Adipose tissue (tissue), 3 donors: ENCODE measurements around the gene FAM227B. TPM values are rescaled to one million over a fixed set of nuclear protein-coding genes. Genes with fewer than 3 reads are reported as not detected.
"Not testable (repeated sequence)": the region's sequence is repeated elsewhere in the genome, so short reads cannot be mapped to it uniquely, and the experiment has no call there.

Source experiments
- H3K27ac ChIP-seq: one replicate; pipeline ENCODE4 v1.5.1; 2013; ENCODE audit warnings: low read depth, low read length
- WGBS, 3 donors: extraction: QIAGEN DNeasy Blood & Tissue Kit; methylation state at CpG; one replicate each; pipeline ENCODE4 v1.1.7; 2013; 5-methylcytosine and 5-hydroxymethylcytosine counted together
- polyA plus RNA-seq, 3 donors: library from polyadenylated mRNA; stranded (reverse); fragments of 200-250 nt; gene quantifications; one replicate each; pipeline ENCODE4 v1.2.3, GENCODE V29; 2013
- donor health status: healthy with polysubstance abuse.
- donor health status: Bipolar disorder and iron deficiency.
- donor health status: healthy.

The FAM227B gene, protein sequence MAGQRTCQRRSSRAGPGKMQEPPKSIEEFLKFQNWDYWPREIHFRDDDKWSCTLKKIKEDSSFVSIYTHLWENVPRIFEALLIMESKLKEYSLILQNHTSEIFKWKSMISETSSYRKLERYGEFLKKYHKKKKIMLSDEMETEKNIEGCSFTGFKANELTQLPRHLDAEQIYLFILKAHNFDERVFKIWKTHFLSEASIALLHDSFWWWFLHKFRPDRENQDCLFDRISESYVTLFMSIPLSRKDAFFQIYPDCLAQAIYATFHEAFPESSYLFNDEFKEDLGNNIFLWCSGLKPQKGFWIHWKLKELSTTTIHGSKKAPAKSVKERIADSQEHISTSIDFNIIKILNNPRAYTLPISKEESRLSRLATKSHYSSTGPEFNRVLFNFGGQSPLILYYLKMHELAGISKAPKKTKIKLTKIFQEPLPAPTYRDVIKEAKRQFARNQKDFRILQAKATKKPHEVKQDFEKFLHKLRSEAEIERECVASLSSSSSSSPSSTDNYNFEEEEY
- polyA plus RNA-seq: 1 to 10 TPM in 2 of 3 donors, under 1 TPM in 1; 0.55 to 3.7 (median 2.2) TPM

GRCh38 chr15:49620658-49621368 is at the start of gene FAM227B, which contains the start of gene DTWD1:
Gene FAM227B (minus strand): TSS chr15:49620818. CDS start chr15:49615171, 5,647 bp downstream.
Gene DTWD1 (plus strand): TSS chr15:49621048. CDS start chr15:49625168, 4,120 bp downstream.
- 0% methylated on average over 59 of the region's 59 CpGs for WGBS, 3 donors

GRCh38 chr15:49669288-49669687 is 48.7 kb upstream of the FAM227B start:
- no peak overlapping the region for H3K27ac ChIP-seq
- 74 to 91% (median 79%) methylated on average over 1 of the region's 1 CpG for WGBS, 3 donors

More at GRCh38 chr15:49620658-49621368, at the start of gene FAM227B, which contains the start of gene DTWD1:
- H3K27ac ChIP-seq: no peak within 1 kb of the TSS

GRCh38 chr15:49666486-49666885 is 45.9 kb upstream of the FAM227B start:
- whole genome bisulfite sequencing, 3 donors: 78 to 93% (median 80%) methylated on average over 3 of the region's 3 CpGs
- H3K27ac ChIP-seq: not testable (repeated sequence)

- WGBS, 3 donors: 50 to 86% (median 81%) methylated on average over 1 of the region's 1 CpG
- no peak overlapping the region for H3K27ac ChIP-seq
Observed at GRCh38 chr15:49664716-49665115, 44.1 kb upstream of the FAM227B start.

- H3K27ac ChIP-seq: no peak overlapping the region
- WGBS, 3 donors: 57 to 91% (median 84%) methylated on average over 1 of the region's 1 CpG
Observed at GRCh38 chr15:49656734-49657133, 36.1 kb upstream of the FAM227B start.

DNA sequence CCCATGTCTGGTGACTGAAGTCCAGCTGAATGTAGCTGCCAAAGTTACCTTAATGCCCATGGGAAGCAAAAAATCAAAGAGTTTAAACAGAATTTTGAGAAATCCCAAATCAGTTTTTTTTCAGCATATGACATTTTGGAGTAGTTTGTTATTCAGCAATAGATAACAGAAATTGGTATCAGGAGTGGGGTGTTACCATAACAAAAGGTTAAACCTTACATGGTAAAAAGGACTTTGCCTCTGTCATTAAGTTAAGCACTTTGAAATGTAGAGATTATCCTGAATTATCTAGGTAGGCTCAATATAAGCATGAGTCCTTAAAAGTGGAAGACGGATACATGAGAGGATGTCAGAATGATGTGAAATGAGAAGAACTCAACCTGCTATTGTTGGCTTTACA is 32.3 kb upstream of the FAM227B start:
- no peak overlapping the region for H3K27ac ChIP-seq
- WGBS, 3 donors: 47 to 96% (median 92%) methylated on average over 1 of the region's 1 CpG

DNA sequence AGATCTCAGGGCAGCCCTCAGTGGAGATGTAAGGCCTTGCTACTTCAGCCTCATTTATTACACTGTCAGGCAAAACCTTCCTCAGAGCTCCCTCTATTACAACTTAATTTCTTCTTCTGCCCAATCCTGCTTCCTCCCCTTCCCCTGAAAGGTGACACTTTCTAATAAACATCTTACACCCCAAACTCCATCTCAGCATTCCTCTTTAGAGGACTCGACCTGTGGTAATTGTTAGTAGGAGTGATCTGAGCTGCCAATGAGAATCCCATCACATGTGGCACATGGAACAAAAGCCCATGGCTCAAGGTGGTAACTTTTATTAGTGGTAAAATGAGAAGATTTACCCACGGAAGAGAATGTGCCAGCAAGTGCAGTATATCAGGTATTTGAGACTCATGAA is 30.1 kb upstream of the FAM227B start:
- H3K27ac ChIP-seq: no peak overlapping the region
- 65 to 73% (median 66%) methylated on average over 2 of the region's 2 CpGs for WGBS, 3 donors

GRCh38 chr15:49649987-49650386 is 29.4 kb upstream of the FAM227B start:
- 94 to 98% (median 98%) methylated on average over 1 of the region's 1 CpG for WGBS, 3 donors
- no peak overlapping the region for H3K27ac ChIP-seq

DNA sequence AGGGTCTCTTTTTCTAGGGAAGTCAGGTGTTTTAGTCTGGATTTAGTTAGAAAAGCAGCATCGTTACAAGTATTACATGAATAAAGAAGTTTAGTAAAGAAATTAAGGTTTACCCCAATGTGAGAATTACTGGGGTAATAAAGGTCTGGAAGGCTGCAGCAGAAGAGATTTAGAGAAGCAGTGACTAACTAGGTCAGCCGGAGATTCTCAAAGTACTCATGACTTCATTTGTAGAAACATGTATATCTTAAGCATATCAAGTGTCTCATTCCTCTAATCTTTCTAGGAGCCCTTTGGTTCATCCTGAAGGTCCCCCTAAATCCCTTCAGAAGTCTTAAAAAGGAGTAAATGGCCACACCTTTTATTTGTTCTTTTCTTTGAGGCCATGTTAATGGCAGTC is 26.3 kb upstream of the FAM227B start:
- WGBS, 3 donors: 93 to 99% (median 93%) methylated on average over 2 of the region's 2 CpGs
- H3K27ac ChIP-seq: no peak overlapping the region

- H3K27ac ChIP-seq: no peak overlapping the region
Observed at GRCh38 chr15:49645941-49646340, 25.3 kb upstream of the FAM227B start.

GRCh38 chr15:49645277-49645676 is 24.7 kb upstream of the FAM227B start:
- H3K27ac ChIP-seq: no peak overlapping the region

- WGBS, 3 donors: 93 to 100% (median 96%) methylated on average over 1 of the region's 1 CpG
- H3K27ac ChIP-seq: no peak overlapping the region
Observed at GRCh38 chr15:49644364-49644794, 23.8 kb upstream of the FAM227B start.

DNA sequence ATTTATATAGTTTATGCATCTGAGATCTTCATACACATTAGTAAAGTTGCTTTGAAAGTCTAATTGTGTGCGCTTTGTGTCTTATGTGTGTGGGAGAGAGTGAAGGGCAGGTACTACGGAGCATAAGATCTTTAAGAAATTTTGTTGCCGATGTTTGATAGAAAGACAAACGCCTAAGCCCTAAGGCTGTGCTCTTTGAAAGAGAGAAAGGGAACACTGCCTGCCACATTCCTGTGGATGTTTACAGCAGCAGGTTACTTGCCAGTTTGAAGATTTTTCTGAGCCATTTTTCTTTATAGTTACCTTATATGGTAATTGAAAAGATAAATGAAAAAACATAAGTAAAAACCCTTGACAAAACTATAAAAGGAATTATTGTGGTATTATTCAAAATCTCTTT is 17.2 kb upstream of the FAM227B start:
- H3K27ac ChIP-seq: no peak overlapping the region
- WGBS, 3 donors: 87 to 90% (median 89%) methylated on average over 4 of the region's 4 CpGs

- H3K27ac ChIP-seq: no peak overlapping the region
- 94 to 99% (median 96%) methylated on average over 2 of the region's 2 CpGs for WGBS, 3 donors
Observed at GRCh38 chr15:49628379-49628778, 7.8 kb upstream of the FAM227B start.

DNA sequence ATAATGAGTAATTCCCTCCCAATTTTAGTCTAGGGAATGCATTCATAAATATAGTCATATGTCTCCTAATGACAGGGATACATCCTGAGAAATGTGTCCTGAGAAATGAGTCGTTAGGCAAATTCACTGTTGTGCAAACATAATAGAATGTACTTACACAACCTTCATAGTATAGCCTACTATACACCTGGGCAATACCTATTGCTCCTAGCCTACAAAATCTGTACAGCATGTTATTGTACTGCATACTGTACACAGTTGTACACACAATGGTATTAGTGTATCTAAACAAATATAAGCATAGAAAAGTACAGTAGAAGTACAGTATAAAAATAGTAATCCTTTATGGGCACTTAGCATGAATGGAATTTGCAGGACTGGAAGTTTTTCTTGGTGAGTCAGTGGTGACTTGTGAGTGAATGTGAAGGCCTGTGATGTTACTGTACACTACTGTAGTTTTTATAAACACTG is 6.8 kb upstream of the FAM227B start:
- WGBS, 3 donors: 64 to 74% (median 66%) methylated on average over 1 of the region's 1 CpG
- H3K27ac ChIP-seq: no peak overlapping the region

DNA sequence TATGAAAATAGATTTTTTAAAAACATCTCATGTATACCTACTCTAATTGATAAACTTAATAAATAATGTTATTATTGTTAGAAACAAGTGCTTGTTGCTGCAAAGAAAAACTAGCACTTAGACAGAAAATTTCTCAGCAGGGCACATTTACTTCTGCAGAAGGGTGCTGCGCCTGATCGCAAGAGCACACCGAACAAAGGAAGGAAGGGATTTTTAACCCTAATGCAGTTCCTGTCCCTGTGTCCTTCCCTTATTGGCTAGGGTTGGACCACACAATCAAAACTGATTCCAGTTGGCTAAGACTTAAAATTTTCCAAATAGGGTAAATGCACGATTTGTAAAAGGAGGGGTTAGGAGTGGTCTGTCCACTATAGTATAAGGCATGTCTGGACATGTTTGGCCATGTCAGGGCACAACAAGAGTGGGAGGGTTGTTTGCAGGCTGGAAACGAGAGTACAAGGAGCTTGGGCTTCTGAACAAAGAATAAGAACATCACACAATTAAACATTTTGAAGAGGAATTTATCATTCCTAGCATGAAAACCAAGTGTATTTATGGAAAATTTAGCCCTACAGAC is 4.9 kb upstream of the FAM227B start:
- no peak overlapping the region for H3K27ac ChIP-seq
- WGBS, 3 donors: 95 to 98% (median 95%) methylated on average over 5 of the region's 5 CpGs

DNA sequence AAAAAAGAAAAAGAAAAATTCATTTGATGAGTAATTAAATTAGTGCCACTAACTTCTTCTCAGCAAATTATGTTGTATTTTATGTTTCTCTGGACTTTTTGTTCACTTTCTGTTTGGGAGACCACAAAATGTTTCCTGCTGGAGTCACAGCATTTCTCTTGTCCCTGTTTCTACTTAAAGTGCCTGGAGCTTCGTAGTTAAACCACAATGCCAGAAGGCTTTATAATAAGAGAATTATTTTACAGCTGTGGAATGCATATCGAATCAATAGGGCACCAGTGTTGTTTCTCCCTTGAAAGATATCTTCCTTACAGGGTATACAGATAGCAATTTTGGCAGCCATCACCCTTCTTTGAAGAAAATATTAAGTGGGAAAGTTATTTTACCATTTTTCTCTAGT is 3.4 kb upstream of the FAM227B start:
- no peak overlapping the region for H3K27ac ChIP-seq
- WGBS, 3 donors: 42 to 51% (median 44%) methylated on average over 2 of the region's 2 CpGs

- no peak overlapping the region for H3K27ac ChIP-seq
- 52 to 84% (median 81%) methylated on average over 3 of the region's 3 CpGs for WGBS, 3 donors
Observed at GRCh38 chr15:49622561-49622960, 1.9 kb upstream of the FAM227B start.

DNA sequence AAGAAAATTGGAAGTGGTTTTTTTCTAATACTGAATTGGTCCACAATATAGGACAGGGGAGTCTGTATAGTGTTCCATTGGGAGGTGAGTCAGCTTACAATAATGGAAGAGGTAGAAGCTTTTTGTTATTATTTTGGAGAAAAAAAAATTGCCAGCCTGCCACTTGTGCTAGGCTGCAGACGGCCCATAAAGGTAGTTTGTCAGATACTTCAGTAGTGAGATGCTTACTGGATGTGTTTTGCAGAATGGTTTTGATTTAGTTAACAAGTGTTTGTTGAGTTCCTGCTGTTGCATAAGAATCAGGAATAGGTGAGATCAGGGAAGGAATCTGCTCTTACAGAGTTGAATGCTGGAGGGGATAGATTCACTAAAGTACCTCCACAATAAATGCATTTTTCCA is 1.3 kb upstream of the FAM227B start:
- WGBS, 3 donors: 23 to 47% (median 46%) methylated on average over 1 of the region's 1 CpG
- no peak overlapping the region for H3K27ac ChIP-seq
